ENCODE results near the gene SYCP2L.

DNA sequence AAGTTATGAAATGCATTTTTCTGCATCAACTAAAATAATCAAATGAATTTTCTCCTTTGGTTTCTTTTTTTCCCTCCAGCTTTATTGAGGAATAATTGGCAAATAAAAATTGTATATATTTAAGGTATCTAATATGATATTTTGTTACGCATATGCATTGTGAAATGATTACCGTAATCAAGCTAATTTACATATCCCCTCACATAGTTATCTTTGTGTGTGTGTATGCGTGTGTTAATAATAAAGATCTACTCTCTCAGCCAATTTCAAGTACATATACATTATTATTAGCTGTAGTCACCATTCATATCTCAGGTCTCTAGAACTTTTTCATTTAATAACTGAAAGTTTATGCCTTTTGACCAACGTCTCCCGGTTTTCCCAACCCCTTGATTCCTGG, 61.1 kb downstream of the SYCP2L start:
- TF ChIP-seq, protein P1, sequence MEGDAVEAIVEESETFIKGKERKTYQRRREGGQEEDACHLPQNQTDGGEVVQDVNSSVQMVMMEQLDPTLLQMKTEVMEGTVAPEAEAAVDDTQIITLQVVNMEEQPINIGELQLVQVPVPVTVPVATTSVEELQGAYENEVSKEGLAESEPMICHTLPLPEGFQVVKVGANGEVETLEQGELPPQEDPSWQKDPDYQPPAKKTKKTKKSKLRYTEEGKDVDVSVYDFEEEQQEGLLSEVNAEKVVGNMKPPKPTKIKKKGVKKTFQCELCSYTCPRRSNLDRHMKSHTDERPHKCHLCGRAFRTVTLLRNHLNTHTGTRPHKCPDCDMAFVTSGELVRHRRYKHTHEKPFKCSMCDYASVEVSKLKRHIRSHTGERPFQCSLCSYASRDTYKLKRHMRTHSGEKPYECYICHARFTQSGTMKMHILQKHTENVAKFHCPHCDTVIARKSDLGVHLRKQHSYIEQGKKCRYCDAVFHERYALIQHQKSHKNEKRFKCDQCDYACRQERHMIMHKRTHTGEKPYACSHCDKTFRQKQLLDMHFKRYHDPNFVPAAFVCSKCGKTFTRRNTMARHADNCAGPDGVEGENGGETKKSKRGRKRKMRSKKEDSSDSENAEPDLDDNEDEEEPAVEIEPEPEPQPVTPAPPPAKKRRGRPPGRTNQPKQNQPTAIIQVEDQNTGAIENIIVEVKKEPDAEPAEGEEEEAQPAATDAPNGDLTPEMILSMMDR (conservative IDR thresholded peaks at IDR 0.05; ENCODE audit: low read depth, low read length) = no peak
- no peak for TF ChIP-seq RFX5 (IDR thresholded peaks at IDR 0.05; ENCODE audit: low read depth, low read length)
- TF ChIP-seq RAD21 (IDR thresholded peaks at IDR 0.05; ENCODE audit: low read length) = no peak
- TF ChIP-seq NFE2L2 (IDR thresholded peaks at IDR 0.05; ENCODE audit: low read depth, low read length) = no peak
- no peak for TF ChIP-seq POLR2A (IDR thresholded peaks at IDR 0.05; ENCODE audit: low read depth, low read length)
- no peak for TF ChIP-seq CHD1 (IDR thresholded peaks at IDR 0.05; ENCODE audit: low read depth, low read length)
- TF ChIP-seq FOS (IDR thresholded peaks at IDR 0.05; ENCODE audit: low read depth, low read length) = no peak
- no peak for TF ChIP-seq MAFK (IDR thresholded peaks at IDR 0.05; ENCODE audit: low read depth, low read length)
- TF ChIP-seq, protein P2, sequence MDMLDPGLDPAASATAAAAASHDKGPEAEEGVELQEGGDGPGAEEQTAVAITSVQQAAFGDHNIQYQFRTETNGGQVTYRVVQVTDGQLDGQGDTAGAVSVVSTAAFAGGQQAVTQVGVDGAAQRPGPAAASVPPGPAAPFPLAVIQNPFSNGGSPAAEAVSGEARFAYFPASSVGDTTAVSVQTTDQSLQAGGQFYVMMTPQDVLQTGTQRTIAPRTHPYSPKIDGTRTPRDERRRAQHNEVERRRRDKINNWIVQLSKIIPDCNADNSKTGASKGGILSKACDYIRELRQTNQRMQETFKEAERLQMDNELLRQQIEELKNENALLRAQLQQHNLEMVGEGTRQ (IDR thresholded peaks at IDR 0.05; ENCODE audit: low read depth, low read length) = no peak
- no peak for TF ChIP-seq SMC3 (IDR thresholded peaks at IDR 0.05; ENCODE audit: low read depth, low read length)

Measured in IMR-90 (cell line).